ENCODE data around the gene RAD51B. TPM values are rescaled to one million over a fixed set of nuclear protein-coding genes. Genes with fewer than 3 reads are reported as not detected.

RAD51B gene
- total RNA-seq, 1 experiment from 2014 or later, result 16.7 TPM

DNA sequence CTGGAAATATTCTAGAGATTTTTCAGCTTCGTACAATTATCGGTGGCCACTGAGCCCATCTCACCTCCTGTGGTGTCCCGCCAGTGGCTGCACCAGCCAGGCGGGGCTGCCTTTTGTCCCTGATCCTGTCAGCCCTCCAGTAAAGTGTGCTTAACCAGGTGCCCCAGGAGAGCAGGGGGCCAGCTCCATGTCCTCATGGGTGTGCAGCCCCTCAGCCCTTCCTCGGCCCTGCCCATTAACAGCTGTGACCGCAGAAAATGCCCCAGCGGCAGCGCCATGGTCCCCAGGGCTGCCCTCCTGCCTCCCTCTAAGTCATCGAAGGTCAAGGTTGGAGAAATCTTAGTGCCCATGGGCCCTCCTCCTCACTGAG, 784.8 kb downstream of the RAD51B start:
- no peak overlapping the region for H2AK5ac ChIP-seq (ENCODE audit: insufficient read length, low read length)
- H3K23me2 ChIP-seq (ENCODE audit: insufficient read length, low read depth, low read length, poor library complexity, severe bottlenecking), result no peaks in the 10 kb centered on the region
- H3T11ph ChIP-seq (ENCODE audit: low read length), result no peak overlapping the region
- no peak overlapping the region for H2BK15ac ChIP-seq (ENCODE audit: low read depth, low read length)
- H3K4ac ChIP-seq (ENCODE audit: low read depth, low read length), result no peak overlapping the region
- no peaks in the 10 kb centered on the region; the same call in 1 of the 2 replicates for H3K4me1 ChIP-seq (ENCODE audit: insufficient read depth, low read length)
- H3K27me3 ChIP-seq (ENCODE audit: insufficient read depth, low read length), result no peaks in the 10 kb centered on the region
- no peak for DNase-seq
- H4K91ac ChIP-seq (ENCODE audit: insufficient read length, low read depth, low read length), result no peak overlapping the region
- no peak overlapping the region for H2BK5ac ChIP-seq (ENCODE audit: insufficient read length, low read length)
- H4K5ac ChIP-seq (ENCODE audit: insufficient read length, low read depth, low read length), result no peak overlapping the region
- Mint-ChIP-seq H3K4me3 (no peak overlapping the region), H3K36me3 (ENCODE audit: insufficient read depth in 1 of 3, low read depth in 3 of 3) (no peaks in the 10 kb centered on the region; a peak in 1 of 7 replicates), H3K4me1 (peaks cover 26 to 28% of the 10 kb centered on the region in 2 experiments), H3K9me3 (peaks cover 4% of the 10 kb centered on the region in 2 experiments; a peak in 3 of 5 replicates), H3K27me3 (ENCODE audit: low read depth) (no peaks in the 10 kb centered on the region), H3K27ac (no peak overlapping the region)
- no peak overlapping the region for H3K18ac ChIP-seq (ENCODE audit: insufficient read length, low read depth, low read length)
- no peak overlapping the region for H4K8ac ChIP-seq (replicated peaks; ENCODE audit: insufficient read length, low read depth, low read length)
- H2BK12ac ChIP-seq (ENCODE audit: insufficient read length, low read depth, low read length), result no peak overlapping the region
- H3K27ac ChIP-seq (ENCODE audit: insufficient read length, low read depth, low read length), result no peak overlapping the region
- no peaks in the 10 kb centered on the region for H3K79me1 ChIP-seq (ENCODE audit: insufficient read depth, low read depth, low read length, poor library complexity, severe bottlenecking)
- H3K56ac ChIP-seq (ENCODE audit: insufficient read length, low read depth, low read length), result no peak overlapping the region
- no peak overlapping the region for H3K23ac ChIP-seq (ENCODE audit: insufficient read length, low read depth, low read length)
- H2BK20ac ChIP-seq (ENCODE audit: low read depth, low read length, poor library complexity, severe bottlenecking), result no peak overlapping the region
- H2AFZ ChIP-seq (ENCODE audit: low read length), result no peak overlapping the region
- no peaks in the 10 kb centered on the region for H3K9me3 ChIP-seq (ENCODE audit: control insufficient read depth, low read depth, low read length)
- no peak overlapping the region for H3K14ac ChIP-seq (ENCODE audit: insufficient read depth, low read length)
- no peak overlapping the region for H3K4me2 ChIP-seq (ENCODE audit: insufficient read depth, insufficient read length, low read length)
- no peak overlapping the region for H3K9ac ChIP-seq (ENCODE audit: extremely low read depth, insufficient read length, low read length)
- TF ChIP-seq, protein P1, sequence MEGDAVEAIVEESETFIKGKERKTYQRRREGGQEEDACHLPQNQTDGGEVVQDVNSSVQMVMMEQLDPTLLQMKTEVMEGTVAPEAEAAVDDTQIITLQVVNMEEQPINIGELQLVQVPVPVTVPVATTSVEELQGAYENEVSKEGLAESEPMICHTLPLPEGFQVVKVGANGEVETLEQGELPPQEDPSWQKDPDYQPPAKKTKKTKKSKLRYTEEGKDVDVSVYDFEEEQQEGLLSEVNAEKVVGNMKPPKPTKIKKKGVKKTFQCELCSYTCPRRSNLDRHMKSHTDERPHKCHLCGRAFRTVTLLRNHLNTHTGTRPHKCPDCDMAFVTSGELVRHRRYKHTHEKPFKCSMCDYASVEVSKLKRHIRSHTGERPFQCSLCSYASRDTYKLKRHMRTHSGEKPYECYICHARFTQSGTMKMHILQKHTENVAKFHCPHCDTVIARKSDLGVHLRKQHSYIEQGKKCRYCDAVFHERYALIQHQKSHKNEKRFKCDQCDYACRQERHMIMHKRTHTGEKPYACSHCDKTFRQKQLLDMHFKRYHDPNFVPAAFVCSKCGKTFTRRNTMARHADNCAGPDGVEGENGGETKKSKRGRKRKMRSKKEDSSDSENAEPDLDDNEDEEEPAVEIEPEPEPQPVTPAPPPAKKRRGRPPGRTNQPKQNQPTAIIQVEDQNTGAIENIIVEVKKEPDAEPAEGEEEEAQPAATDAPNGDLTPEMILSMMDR (conservative IDR thresholded peaks at IDR 0.05), result no peak
- no CpG with 5 or more reads among the region's 9 CpGs for WGBS (ENCODE audit: extremely low coverage, insufficient read length, low lambda C conversion rate)
- H4K20me1 ChIP-seq (ENCODE audit: control insufficient read depth, insufficient read depth, insufficient read length), result no peaks in the 10 kb centered on the region
- H2BK120ac ChIP-seq (ENCODE audit: low read depth, low read length, poor library complexity, severe bottlenecking), result no peak overlapping the region
- H3K79me2 ChIP-seq (ENCODE audit: insufficient read depth, low read length), result no peaks in the 10 kb centered on the region
